GM23338 (cell line): ENCODE results near the gene DOCK7. TPM values are rescaled to one million over a fixed set of nuclear protein-coding genes. Genes with fewer than 3 reads are reported as not detected.

ENCODE experiments used
- ATAC-seq: fragments of 200-7000 bp; cut with Tn5 transposase; 3 replicates; pipeline ENCODE4 v1.9.1; 2020
- DNase-seq: peaks from one replicate; pipeline ENCODE4 v3.0.0-alpha.2; 2015; ENCODE audit warnings: low spot score
- H2AFZ ChIP-seq: fragments of 200-600 bp; sonication (generic); 2 replicates; pipeline ENCODE4 v1.8.0; 2016; ENCODE audit warnings: antibody characterized with exemption, mild to moderate bottlenecking, moderate library complexity
- H3F3A ChIP-seq: fragments of 200-600 bp; sonication (generic); replicated peaks from 2 replicates; pipeline ENCODE4 v1.8.0; 2017; ENCODE audit warnings: antibody characterized with exemption, mixed run types, low read depth
- H3K27ac ChIP-seq: fragments of 200-600 bp; sonication (generic); 2 replicates; pipeline ENCODE4 v1.6.1; 2016; ENCODE audit warnings: low read depth
- H3K27me3 ChIP-seq: fragments of 200-600 bp; sonication (generic); 2 replicates; pipeline ENCODE4 v1.8.0; 2016; ENCODE audit warnings: mild to moderate bottlenecking, mixed run types, moderate library complexity; ENCODE audit not compliant: insufficient read depth
- H3K36me3 ChIP-seq: fragments of 200-600 bp; sonication (generic); 2 replicates; pipeline ENCODE4 v1.8.0; 2016; ENCODE audit warnings: mild to moderate bottlenecking; ENCODE audit not compliant: insufficient read depth
- H3K4me1 ChIP-seq: fragments of 200-600 bp; sonication (generic); 2 replicates; pipeline ENCODE4 v1.8.0; 2016; ENCODE audit warnings: mild to moderate bottlenecking, moderate library complexity; ENCODE audit not compliant: insufficient read depth
- H3K4me2 ChIP-seq: fragments of 200-600 bp; sonication (generic); 2 replicates; pipeline ENCODE4 v1.7.1; 2017; ENCODE audit warnings: mixed run types
- H3K4me3 ChIP-seq: fragments of 200-600 bp; sonication (generic); 2 replicates; pipeline ENCODE4 v1.6.1; 2016; ENCODE audit warnings: mixed run types
- H3K79me2 ChIP-seq: fragments of 200-600 bp; sonication (generic); replicated peaks from 2 replicates; pipeline ENCODE4 v1.8.0; 2017; ENCODE audit warnings: mild to moderate bottlenecking; ENCODE audit not compliant: insufficient read depth
- H3K9me2 ChIP-seq: fragments of 200-600 bp; sonication (generic); 2 replicates; pipeline ENCODE4 v1.8.0; 2017; ENCODE audit not compliant: insufficient read depth
- H4K20me1 ChIP-seq: fragments of 200-600 bp; sonication (generic); replicated peaks from 2 replicates; pipeline ENCODE4 v1.8.0; 2017; ENCODE audit warnings: mild to moderate bottlenecking; ENCODE audit not compliant: insufficient read depth
- H3K27ac Mint-ChIP-seq: 2 replicates; pipeline ENCODE4 v1.8.0; 2020; ENCODE audit warnings: inconsistent platforms, mild to moderate bottlenecking, moderate library complexity, mixed read lengths
- H3K27me3 Mint-ChIP-seq: 3 replicates; pipeline ENCODE4 v1.8.0; 2022; ENCODE audit warnings: low read depth, mild to moderate bottlenecking, moderate library complexity, mixed read lengths, inconsistent platforms; ENCODE audit not compliant: insufficient read depth, poor library complexity
- H3K36me3 Mint-ChIP-seq: 3 replicates; pipeline ENCODE4 v1.8.0; 2021; ENCODE audit warnings: low read depth, mild to moderate bottlenecking, inconsistent platforms, moderate library complexity, mixed read lengths
- H3K4me1 Mint-ChIP-seq: 3 replicates; pipeline ENCODE4 v1.8.0; 2020; ENCODE audit warnings: mild to moderate bottlenecking, inconsistent platforms, mixed read lengths
- H3K4me3 Mint-ChIP-seq: 3 replicates; pipeline ENCODE4 v1.8.0; 2021; ENCODE audit warnings: moderate library complexity, mild to moderate bottlenecking, inconsistent platforms, mixed read lengths
- H3K9me3 Mint-ChIP-seq: 3 replicates; pipeline ENCODE4 v1.8.0; 2020; ENCODE audit warnings: moderate library complexity, mild to moderate bottlenecking, inconsistent platforms, mixed read lengths
- CREB1 ChIP-seq: fragments of 250-450 bp; sonication (Bioruptor Pico); IDR thresholded peaks from 2 replicates; pipeline ENCODE4 v1.5.0; 2020; ENCODE audit warnings: low read depth, mild to moderate bottlenecking, moderate library complexity
- CTCF ChIP-seq, 2 experiments: fragments of 200-600 bp in 1 of 2; sonication (generic) in 1 of 2; conservative IDR thresholded peaks; 2 replicates each; pipeline versions ENCODE4 v1.5.1 to v1.6.1; 2016 to 2017; ENCODE audit warnings: antibody characterized with exemption in 2 of 2, low read depth in 2 of 2, mild to moderate bottlenecking in 2 of 2, moderate library complexity in 1 of 2
- ETS1 ChIP-seq: IDR thresholded peaks from 2 replicates; pipeline ENCODE4 v1.6.1; 2016; ENCODE audit warnings: antibody characterized with exemption
- EZH2 ChIP-seq: fragments of 200-600 bp; sonication (generic); IDR thresholded peaks from one replicate; pipeline ENCODE4 v1.8.0; 2017; ENCODE audit warnings: antibody characterized with exemption, mild to moderate bottlenecking, low read depth; ENCODE audit not compliant: unreplicated experiment
- EZH2phosphoT487 ChIP-seq: fragments of 200-600 bp; sonication (generic); IDR thresholded peaks from one replicate; pipeline ENCODE4 v1.8.1; 2018; ENCODE audit warnings: antibody characterized with exemption; ENCODE audit not compliant: unreplicated experiment
- JUNB ChIP-seq: IDR thresholded peaks from one replicate; pipeline ENCODE4 v1.6.1; 2016; ENCODE audit warnings: antibody characterized with exemption; ENCODE audit not compliant: unreplicated experiment
- NANOG ChIP-seq: IDR thresholded peaks from 2 replicates; pipeline ENCODE4 v1.6.1; 2016; ENCODE audit warnings: antibody characterized with exemption, borderline replicate concordance
- POLR2AphosphoS5 ChIP-seq: IDR thresholded peaks from 2 replicates; pipeline ENCODE4 v1.6.1; 2016; ENCODE audit warnings: antibody characterized with exemption, low read depth
- STAT1 ChIP-seq: IDR thresholded peaks from one replicate; pipeline ENCODE4 v1.6.1; 2016; ENCODE audit warnings: antibody characterized with exemption; ENCODE audit not compliant: unreplicated experiment
- ZNF114 ChIP-seq: fragments of 250-450 bp; sonication (Bioruptor Pico); IDR thresholded peaks from 2 replicates; pipeline ENCODE4 v1.5.0; 2020; ENCODE audit warnings: mild to moderate bottlenecking, moderate library complexity
- ZNF331 ChIP-seq: fragments of 250-450 bp; sonication (Bioruptor Pico); IDR thresholded peaks from 2 replicates; pipeline ENCODE4 v1.5.0; 2020; ENCODE audit warnings: low read depth, mild to moderate bottlenecking, moderate library complexity
- ZNF462 ChIP-seq: fragments of 250-450 bp; sonication (Bioruptor Pico); IDR thresholded peaks from 2 replicates; pipeline ENCODE4 v1.5.0; 2020; ENCODE audit warnings: mild to moderate bottlenecking, moderate library complexity
- polyA plus RNA-seq: library from polyadenylated mRNA; unstranded; fragments of >200 nt; fragmentation: Nextera tagmentation; extraction: Ambion mirVana; gene quantifications from 2 replicates; pipeline ENCODE4 v1.2.1, GENCODE V29; 2016
- total RNA-seq: library from RNA; depleted of rRNA; stranded (reverse); fragments of >200 nt; shearing (Covaris generic); gene quantifications from 2 replicates; pipeline ENCODE4 v1.2.3, GENCODE V29; 2014

DOCK7 gene
- total and polyA plus RNA-seq, 2 experiments from 2014 or later, result 20.5 to 37.3 TPM

- TF ChIP-seq ZNF462 (CRISPR knock-in tag) (no peak), ZNF331 (no peak), EZH2 (no peak), STAT1 (no peak), CTCF (conservative IDR thresholded peaks at IDR 0.05; ENCODE audit: low read depth in 2 of 2) (no peak), POLR2AphosphoS5 (no peak)
Measured at GRCh38 chr1:62529227-62529626, 159.0 kb downstream of the DOCK7 start (continued).

GRCh38 chr1:62528015-62528414 lies 160.2 kb downstream of the DOCK7 start:
- no peaks in the 10 kb centered on the region for H3K27me3 Mint-ChIP-seq
- TF ChIP-seq EZH2 (no peak), ETS1 (no peak), ZNF331 (no peak), POLR2AphosphoS5 (no peak), CREB1 (CRISPR knock-in tag) (no peak), EZH2phosphoT487 (no peak), ZNF114 (CRISPR knock-in tag) (no peak), CTCF (conservative IDR thresholded peaks at IDR 0.05; ENCODE audit: low read depth in 2 of 2) (no peak), NANOG (no peak), JUNB (no peak), STAT1 (no peak)

More at GRCh38 chr1:62528015-62528414, 160.2 kb downstream of the DOCK7 start:
- Histone ChIP-seq H3K4me3 (no peak overlapping the region), H3K27me3 (no peaks in the 10 kb centered on the region), H3F3A (no peaks in the 10 kb centered on the region), H3K36me3 (no peaks in the 10 kb centered on the region), H3K79me2 (no peaks in the 10 kb centered on the region), H3K27ac (no peak overlapping the region), H3K4me2 (no peak overlapping the region), H4K20me1 (no peaks in the 10 kb centered on the region), H2AFZ (no peak overlapping the region), H3K9me2 (no peaks in the 10 kb centered on the region), H3K4me1 (peaks cover 9% of the 10 kb centered on the region)
- peaks cover 13% of the 10 kb centered on the region for H3K4me1 Mint-ChIP-seq
- DNase-seq (no peak), ATAC-seq (no peak)
- H3K27ac Mint-ChIP-seq, result no peak overlapping the region
- peaks cover 13% of the 10 kb centered on the region; the same call in 2 of the 3 replicates for H3K36me3 Mint-ChIP-seq
- H3K4me3 Mint-ChIP-seq, result no peak overlapping the region
- 0 out of 3 replicates have a peak, but pooled peaks cover 2% of the 10 kb centered on the region for H3K9me3 Mint-ChIP-seq
